NCI-H2171 treated with DMSO at 0.1 percent for 48 hours (cell line): ENCODE measurements around the gene CYP27C1.
"Not testable (repeated sequence)": the region's sequence is repeated elsewhere in the genome, so short reads cannot be mapped to it uniquely, and the experiment has no call there.

ENCODE experiments used
- DNase-seq: peaks from one replicate; lab custom pipeline; 2025; lab: John Stamatoyannopoulos, UW

CYP27C1 gene, protein sequence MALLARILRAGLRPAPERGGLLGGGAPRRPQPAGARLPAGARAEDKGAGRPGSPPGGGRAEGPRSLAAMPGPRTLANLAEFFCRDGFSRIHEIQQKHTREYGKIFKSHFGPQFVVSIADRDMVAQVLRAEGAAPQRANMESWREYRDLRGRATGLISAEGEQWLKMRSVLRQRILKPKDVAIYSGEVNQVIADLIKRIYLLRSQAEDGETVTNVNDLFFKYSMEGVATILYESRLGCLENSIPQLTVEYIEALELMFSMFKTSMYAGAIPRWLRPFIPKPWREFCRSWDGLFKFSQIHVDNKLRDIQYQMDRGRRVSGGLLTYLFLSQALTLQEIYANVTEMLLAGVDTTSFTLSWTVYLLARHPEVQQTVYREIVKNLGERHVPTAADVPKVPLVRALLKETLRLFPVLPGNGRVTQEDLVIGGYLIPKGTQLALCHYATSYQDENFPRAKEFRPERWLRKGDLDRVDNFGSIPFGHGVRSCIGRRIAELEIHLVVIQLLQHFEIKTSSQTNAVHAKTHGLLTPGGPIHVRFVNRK

DNA sequence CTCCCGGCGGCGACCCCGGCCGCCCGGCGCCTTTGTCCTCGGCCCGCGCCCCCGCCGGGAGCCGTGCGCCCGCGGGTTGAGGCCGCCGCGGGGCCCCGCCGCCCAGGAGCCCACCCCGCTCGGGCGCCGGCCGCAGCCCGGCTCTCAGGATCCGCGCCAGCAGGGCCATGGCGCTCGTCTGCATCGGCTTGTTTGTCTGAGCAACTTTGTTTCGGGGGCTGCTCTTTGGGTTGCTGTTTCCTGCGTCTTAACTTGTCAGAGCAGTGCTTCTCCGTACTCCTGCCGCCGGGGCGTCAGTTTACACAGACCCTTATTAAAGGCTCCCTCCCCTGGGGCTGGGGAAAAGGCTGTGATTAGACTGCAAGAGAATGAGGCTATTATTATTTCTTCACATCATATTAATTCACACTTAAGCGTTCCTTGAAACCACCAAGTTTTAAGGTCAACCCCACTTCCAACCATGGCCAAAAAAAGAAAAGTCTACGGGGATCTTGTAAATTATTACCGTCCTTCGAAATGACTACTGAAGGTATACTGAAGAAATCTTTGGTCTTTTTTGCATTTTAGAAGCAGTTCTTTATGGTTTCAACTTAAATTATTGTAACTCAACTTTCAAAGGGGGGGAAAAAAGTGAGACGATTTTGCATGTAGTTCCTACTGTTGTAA, at the start of gene CYP27C1:
TSS of gene CYP27C1 (minus strand) at position 198 of the 666 bp plus-strand sequence. CDS start at position 169, 29 bp downstream.
- DNase-seq: peak; percentile 48

DNA sequence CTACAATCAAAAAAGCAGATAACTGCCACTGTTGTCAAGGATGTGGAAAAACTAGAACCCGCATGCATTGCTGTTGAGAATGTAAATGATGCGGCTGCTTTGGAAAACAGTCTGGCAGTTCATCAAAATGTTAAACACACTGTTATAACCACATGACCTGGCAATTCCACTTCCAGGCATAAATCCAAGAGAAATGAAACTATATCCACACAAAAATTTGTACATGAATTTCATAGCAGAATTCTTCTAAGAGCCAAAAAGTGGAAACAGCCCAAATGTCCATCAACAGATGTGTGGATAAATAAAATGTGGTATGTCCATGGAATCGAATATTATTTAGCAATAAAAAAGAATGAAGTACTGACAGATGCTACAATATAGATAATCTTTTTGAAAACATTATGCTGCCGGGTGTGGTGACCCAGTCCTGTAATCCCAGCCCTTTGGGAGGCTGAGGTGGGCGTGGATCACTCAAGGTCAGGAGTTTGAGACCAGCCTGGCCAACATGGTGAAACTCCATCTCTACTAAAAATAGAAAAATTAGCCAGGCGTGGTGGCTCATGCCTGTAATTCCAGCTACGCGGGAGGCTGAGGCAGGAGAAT, 41.8 kb upstream of the CYP27C1 start:
- DNase-seq: no peak

DNA sequence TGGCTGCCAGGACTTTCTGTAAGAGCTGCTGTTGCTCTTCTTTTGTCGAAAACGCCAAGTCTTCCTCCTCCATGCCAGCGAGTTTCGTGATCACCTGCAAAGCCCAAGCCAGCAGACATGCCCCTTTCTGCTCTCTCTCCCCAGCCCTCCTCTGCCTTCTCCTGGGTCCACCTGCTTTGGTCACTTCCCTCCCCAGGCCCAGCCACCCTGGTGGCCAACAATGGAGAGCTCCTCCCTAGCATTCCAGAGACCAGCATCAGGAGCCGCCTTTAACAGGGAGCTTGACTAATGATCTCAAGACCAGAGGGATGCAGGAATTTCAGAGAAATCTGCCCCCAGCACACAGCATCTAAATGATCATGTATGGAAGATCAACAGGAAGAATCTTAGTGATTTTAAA, 39.3 kb upstream of the CYP27C1 start:
- no peak for DNase-seq

DNA sequence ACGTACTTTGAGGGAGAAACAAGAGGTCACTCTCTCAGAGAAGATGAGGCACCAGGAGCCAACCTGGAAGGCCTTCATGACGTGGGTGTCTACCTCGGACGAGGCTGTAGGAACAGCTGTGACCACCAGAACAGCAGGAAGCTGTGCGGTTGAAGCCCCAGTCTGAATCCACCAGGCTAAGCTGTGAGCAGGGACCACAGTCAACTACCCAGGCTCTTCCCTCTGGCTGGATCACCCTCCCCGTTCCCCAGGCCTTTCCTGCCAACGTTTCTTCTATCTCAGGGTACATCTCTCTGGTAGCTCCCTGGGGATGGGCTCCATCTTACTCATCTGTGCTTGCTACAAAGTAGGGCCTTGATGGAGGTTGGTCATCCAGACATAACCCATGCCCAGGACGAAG, 36.8 kb upstream of the CYP27C1 start:
- DNase-seq: no peak

DNA sequence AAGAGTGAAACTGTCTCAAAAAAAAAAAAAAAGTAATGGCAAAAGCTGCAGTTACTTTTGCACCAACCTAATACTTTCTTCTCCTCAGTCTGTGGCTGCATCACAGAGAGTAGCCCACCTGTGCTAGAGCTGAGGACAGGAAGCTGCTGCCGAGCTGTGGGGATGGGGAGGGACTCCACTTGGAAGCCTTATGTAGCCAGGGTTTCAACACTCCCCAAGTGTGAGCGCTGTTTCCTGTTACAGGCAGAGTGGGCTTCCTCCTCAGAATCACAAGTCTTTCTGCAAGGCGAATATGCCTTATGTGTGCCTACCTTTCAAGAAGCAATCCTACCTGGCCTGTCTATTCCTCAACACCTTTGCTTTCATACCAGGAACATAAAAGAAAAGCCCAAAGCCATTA, 36.3 kb upstream of the CYP27C1 start:
- no peak for DNase-seq

DNA sequence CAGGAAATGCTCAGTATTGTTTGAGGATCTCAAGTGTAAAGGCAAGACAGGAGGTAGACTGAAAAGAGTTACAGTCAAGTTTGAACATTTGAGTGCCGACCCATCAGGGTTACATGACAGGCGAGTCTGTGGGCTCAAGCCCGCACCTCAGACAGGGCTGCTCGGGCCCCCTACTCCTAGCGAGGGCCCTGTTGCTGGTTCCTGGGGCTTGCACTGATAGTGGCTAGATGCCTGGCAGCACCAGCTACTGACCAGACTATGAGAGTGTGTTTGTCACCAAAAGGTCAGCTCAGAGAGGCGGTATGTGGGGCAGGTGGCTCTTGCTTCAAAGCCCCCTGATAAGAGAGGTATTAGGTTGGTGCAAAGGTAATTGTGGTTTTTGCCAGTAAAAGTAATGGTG, 35.6 kb upstream of the CYP27C1 start:
- no peak for DNase-seq

DNA sequence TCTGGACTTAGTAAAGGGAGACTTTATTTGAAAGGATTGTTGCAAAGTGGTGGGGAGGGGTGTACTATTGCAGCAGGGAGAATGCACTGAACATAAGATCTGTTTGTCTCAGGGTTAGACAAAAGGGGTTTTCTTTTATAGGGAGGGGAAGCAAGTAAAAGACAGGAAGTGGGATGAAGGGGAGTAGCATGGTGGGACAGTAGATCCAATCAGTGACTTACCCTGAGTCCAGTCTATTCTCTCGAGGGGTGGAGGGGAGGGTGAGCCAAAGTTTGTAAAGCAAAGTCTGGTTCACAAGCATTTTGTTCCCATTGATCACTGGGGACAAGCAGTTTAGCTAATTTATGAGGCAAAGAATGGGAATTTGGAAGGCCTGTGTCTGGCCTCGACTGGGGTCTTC, 35.0 kb upstream of the CYP27C1 start:
- no peak for DNase-seq

DNA sequence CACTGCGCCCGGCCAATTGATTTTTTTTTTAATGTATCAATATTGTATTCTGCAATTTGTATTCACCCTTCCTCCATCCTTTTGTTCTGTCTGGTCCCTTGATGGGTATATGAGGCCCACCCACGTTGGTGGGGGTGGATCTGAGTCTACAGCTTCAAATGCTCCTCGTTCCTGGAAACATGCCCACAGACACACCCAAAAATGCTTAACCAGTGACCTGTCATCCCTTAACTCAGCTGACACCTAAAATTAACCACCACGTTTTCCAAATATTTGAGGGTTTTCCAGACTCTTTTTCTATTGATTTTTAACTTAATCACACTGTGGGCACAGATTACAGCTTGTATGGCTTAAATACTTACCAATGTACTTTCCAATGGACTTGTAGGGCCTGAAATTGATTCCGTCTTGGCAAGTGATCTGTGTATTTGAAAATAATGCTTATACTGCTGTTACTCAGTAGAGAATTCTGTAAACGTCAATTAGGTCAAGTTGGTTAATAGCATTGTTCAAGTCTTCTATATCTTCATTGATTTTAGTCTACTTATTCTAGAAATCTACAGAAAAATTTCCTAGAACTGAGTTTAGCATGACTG, 34.4 kb upstream of the CYP27C1 start:
- DNase-seq: no peak

DNA sequence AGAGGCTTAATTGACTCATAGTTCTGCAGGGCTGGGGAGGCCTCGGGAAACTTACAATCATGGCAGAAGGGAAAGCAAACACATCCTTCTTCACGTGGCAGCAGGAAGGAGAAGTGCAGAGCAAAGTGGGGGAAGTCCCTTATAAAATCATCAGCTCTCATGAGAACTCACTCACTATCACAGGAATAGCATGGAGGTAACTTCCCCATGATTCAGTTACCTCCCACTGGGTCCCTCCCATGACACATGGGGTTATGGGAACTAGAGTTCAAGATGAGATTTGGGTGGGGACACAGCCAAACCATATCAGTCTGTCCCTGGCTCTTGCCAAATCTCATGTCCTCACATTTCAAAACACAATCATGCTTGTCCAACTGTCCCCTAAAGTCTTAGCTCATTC, 21.1 kb upstream of the CYP27C1 start:
- DNase-seq: not testable (repeated sequence)

DNA sequence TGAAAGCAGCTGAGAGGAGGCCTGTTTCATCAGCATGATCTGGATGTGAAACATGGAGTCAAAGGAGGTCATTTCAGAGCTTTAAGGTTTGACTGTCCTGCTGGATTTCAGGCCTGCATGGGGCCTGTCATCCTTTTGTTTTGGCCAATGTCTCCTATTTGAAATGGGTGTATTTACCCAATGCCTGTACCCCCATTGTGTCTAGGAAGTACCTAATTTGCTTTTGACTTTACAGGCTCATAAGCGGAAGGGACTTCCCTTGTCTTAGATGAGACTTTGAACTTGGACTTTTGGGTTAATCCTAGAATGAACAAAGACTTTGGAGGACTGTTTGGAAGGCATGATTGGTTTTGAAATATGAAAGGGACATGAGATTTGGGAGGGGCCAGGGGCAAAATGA, 19.3 kb upstream of the CYP27C1 start:
- no peak for DNase-seq

DNA sequence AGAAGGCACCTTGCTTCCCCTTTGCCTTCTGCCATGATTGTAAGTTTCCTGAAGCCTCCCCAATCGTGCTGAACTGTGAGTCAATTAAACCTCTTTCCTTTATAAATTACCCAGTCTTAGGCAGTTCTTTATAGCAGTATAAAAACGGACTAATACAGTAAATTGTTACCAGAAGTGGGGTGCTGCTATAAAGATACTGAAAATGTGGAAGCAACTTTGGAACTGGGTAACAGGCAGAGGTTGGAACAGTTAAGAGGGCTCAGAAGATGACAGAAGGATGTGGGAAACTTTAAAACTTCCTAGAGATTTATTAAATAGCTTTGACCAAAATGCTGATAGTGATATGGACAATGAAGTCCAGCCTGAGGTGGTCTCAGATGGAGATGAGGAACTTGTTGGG, 17.7 kb upstream of the CYP27C1 start:
- DNase-seq: not testable (repeated sequence)

DNA sequence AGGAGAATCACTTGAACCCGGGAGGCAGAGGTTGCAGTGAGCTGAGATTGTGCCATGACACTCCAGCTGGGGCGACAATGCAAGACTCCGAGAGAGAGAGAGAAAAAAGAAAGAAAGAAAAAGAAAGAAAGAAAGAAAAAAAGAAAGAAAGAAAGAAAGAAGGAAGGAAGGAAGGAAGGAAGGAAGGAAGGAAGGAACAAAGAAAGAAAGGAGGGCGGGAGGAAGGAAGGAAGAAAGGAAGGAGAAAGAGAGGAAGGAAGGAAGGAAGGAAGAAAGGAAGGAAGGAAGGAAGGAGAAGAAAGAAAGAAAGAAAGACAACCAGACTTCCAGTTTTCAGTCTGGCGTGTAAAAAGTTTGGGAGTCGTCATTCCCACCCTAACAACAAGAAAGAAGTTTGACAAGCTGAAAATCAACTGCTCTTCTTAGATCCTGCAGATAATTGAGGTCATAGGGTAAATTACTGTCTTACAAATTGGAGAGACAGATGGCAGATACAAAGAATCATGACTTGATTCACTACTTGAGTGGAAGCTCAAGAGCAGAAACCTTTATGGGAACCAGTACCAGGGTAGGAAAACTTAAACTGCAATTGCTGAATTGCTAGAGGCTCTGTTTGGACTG, 15.1 kb upstream of the CYP27C1 start:
- no peak for DNase-seq

DNA sequence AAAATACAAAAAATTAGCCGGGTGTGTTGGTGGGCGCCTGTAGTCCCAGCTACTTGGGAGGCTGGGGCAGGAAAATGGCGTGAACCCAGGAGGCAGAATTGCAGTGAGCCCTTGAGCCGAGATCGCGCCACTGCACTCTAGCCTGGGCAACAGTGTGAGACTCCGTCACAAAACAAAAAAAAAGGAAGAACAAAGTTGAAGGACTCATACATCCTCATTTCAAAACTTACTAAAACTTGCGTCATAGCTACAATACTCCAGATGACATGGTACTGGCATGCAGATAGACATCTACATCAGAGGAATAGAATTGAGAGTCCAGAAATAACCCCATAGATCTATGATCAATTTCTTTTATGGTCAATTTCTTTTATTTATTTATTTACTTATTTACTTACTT, 13.6 kb upstream of the CYP27C1 start:
- no peak for DNase-seq

DNA sequence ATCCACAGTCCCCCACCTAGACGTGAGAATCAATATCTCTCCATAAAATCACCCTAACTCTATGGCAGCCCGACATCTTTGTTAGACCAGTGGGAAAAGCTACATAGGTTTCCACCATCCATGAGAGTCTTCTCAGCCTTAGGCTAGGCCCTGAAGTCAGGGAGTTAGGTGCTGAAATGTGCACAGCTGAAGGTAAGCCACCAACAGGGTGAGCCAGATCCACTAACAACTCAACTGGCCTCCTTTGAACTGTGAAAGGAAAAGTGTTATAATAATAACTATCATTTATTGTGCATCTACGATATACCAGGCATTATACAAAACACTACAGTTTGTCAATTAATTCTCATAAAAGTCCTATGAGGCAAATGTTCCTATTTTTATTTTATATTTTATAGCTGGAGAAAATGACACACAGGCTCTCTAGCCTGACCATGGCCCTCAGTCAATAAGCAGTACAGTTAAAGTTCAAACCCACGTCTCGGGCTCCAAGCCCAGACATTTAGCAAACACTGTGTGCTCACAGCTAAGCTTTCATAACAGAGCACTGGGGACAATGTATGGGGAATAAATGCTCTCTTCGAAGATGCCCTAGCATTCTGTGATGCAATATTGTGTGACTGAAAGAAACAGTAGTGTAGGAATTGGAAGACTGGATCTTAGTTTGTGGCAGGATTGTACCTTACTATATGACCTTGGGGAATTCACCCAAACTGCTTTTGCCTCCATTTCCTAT, 11.2 kb upstream of the CYP27C1 start:
- DNase-seq: no peak

DNA sequence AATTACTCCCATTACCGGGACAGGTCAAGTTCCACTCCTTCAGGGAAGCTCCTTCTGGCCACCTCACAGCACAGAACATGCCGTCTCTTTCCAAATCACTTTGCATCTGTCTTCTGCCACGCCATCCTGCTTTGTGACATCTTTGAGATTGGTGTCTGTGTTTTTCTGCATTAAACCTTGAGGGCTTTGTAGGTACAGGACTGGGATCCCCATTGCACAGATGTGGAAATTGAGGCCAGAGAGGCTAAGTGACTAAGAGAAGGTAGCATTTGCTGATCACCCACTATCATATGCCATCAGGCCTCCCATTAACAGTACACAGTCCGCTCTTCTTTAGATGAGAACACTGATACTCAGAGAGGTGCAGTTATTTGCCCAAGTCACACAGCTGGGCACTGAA, 9.5 kb upstream of the CYP27C1 start:
- no peak for DNase-seq

DNA sequence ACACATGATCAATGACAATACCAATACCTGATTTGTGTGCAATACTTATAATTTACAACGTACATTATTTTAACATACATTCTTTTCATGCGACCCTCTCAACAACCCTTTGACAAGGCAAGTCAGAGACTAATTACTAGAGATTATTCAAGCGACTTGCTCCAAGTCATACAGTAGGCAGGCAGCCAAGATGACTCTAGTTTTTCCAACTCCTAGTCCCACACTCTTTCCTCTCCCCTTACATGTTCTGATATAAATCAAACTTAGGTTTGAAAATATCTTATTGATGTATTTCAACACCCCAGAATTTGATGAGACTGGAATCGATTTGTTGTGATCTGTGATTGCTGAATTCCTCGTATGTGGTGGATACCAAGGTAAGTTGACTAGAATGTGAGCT, 8.0 kb upstream of the CYP27C1 start:
- no peak for DNase-seq

DNA sequence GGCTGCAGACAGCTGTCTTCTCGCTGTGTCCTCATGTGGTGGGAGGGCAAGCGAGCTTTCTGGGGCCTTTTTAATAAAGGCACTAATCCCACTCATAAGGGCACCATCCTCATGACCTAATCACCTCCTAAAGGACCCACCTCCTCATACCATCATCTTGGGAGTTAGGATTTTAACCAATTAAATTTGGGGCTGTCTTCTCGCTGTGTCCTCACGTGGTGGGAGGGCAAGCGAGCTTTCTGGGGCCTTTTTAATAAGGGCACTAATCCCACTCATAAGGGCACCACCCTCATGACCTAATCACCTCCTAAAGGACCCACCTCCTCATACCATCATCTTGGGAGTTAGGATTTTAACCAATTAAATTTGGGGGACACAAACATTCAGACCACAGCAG, 7.2 kb upstream of the CYP27C1 start:
- not testable (repeated sequence) for DNase-seq

DNA sequence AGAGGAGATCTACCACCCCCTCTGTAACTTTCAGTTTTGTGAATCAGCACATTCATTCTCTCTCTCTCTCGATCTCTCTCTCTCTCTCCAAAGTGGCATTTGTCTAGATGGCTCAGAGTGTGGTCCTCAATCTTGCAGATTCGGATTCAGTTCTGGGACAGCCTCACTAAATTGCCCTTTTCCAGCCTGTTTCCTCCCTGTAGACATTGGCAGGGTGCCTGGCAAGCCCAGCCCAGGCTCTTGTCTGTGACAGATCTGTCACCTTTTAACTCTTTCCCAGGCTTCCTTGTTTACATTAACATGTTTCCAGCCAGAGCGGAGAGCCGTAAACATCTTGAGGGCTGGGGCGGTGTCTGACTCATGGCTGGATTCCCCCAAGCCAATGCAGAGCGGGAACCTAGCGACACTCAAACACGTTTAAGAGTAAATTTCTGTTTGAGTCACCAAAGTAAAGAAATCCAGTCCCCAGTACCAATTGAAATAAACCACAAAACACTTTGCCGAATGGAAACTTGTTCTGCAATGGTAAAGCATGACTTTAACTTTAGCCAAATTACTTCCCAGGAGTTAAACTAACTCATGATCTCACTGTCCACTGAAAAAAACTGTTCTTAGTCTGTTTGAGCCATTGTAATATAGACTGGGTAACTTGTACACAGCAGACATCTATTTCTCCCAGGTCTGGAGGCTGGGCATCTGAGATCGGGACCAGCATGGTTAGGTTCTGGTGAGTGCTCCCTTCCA, 6.6 kb upstream of the CYP27C1 start:
- DNase-seq: peak; percentile 65

DNA sequence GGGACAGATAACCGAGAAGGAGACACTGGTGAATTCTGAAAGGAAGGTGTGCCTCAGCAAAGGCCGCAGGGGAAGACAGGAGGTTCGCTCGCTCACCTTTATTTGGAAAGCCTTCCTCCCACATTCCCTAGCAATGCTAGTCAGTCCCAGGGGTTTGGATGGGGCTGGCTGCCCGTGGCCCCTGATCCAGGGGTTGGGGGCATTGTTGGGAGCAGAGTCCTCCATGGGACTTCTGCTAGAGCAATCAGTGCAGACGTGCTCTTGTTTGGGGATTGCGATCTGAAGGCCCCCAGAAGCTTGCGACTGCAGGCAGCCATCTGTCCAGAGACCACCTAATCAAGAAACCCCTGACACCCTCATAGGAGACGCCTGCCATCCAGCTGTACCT, 6.0 kb upstream of the CYP27C1 start:
- DNase-seq: no peak

DNA sequence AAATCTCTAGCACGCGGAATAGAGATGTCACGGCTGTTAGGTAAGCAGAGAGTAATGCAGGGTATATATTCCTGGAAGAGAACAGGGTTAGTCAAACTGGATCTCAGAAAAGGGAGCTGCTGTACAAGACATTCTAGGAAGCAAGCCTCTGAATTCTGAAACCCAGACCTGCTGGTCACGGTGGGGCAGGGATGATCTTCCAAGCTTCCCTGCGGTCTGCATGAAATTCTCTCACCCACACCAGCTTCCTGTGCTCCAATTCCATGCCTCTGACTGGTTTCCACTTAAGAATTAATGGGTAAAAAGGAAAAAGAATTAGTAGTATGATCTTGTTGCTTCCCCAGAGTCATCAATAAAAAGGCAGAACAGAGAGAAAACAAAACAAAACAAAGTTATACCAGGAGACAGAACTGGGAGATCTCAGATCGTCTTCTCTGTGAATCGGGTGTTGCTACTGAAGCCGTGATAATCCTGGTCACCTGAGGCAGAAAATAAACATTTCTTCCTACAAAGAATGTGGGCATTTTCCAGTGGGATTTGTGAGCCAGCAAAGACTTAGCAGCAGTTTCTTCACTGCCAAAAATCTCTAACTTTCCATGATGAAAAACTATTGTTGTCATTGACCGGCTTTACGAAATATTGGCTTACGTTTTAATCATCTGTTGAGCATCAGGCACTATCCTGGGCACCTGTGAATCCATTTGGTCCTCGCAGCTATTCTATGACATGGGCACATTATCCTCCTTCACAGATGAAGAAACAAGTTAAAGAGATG, 5.3 kb upstream of the CYP27C1 start:
- DNase-seq: no peak
